HG03565 (cell line): ENCODE measurements around the gene OR2T3.
"Not testable (repeated sequence)": the region's sequence is repeated elsewhere in the genome, so short reads cannot be mapped to it uniquely, and the experiment has no call there.

Experiments
- ATAC-seq: cut with Tn5 transposase; IDR thresholded peaks from one replicate; pipeline ENCODE4 v1.9.1; 2021; ENCODE audit warnings: mild to moderate bottlenecking, moderate library complexity; ENCODE audit not compliant: unreplicated experiment

Gene OR2T3

GRCh38 chr1:248459117-248459516 is 14.0 kb upstream of the OR2T3 start:
- ATAC-seq: not testable (repeated sequence)

GRCh38 chr1:248471154-248471553 is 2.0 kb upstream of the OR2T3 start:
- no peak for ATAC-seq

- not testable (repeated sequence) for ATAC-seq
These were observed 1.0 kb upstream of the OR2T3 start for GRCh38 chr1:248472111-248472510.

- ATAC-seq: not testable (repeated sequence)
These were observed 2.5 kb downstream of the OR2T3 start for GRCh38 chr1:248475660-248476059.

- ATAC-seq: peak; percentile 94
These were observed 8.8 kb downstream of the OR2T3 start for GRCh38 chr1:248481686-248482579.

- ATAC-seq: not testable (repeated sequence)
These were observed 15.1 kb downstream of the OR2T3 start, which contains the start of gene OR2T5 for GRCh38 chr1:248488289-248488688. Gene OR2T5 (plus strand): TSS chr1:248488589. CDS start chr1:248488589, 0 bp downstream.

GRCh38 chr1:248496661-248497060 is 23.5 kb downstream of the OR2T3 start:
- ATAC-seq: not testable (repeated sequence)

GRCh38 chr1:248500305-248501035 is 27.3 kb downstream of the OR2T3 start:
- not testable (repeated sequence) for ATAC-seq

- ATAC-seq: not testable (repeated sequence)
These were observed 34.6 kb downstream of the OR2T3 start, which contains the start of gene OR2G6 for GRCh38 chr1:248507773-248508172. Gene OR2G6 (plus strand): TSS chr1:248508073. CDS start chr1:248521647, 13,574 bp downstream.

- not testable (repeated sequence) for ATAC-seq
These were observed 37.1 kb downstream of the OR2T3 start for GRCh38 chr1:248510217-248510616.

- ATAC-seq: no peak
These were observed 48.7 kb downstream of the OR2T3 start for GRCh38 chr1:248521856-248522255.
